ENCODE measurements around the gene FMN1.

GRCh38 chr15:32910839-32911238, 283.7 kb downstream of the FMN1 start:
- TF ChIP-seq E2F5 (CRISPR knock-in tag; IDR thresholded peaks at IDR 0.05): no peak
- no peak for TF ChIP-seq CTCF (IDR thresholded peaks at IDR 0.05)
- TF ChIP-seq ZMAT4 (CRISPR knock-in tag; IDR thresholded peaks at IDR 0.05): no peak
- TF ChIP-seq ZNF423 (CRISPR knock-in tag; IDR thresholded peaks at IDR 0.05): no peak
